Neural progenitor cell (in vitro differentiated cells): ENCODE results near the gene PRSS27. TPM values are rescaled to one million over a fixed set of nuclear protein-coding genes. Genes with fewer than 3 reads are reported as not detected.
"Not testable (repeated sequence)": the region's sequence is repeated elsewhere in the genome, so short reads cannot be mapped to it uniquely, and the experiment has no call there.

ENCODE experiments used
- DNase-seq: peaks from one replicate; pipeline ENCODE4 v3.0.0-alpha.2; 2016; ENCODE audit warnings: low spot score
- H2AFZ ChIP-seq: fragments of 200-600 bp; sonication (generic); replicated peaks from 2 replicates; pipeline ENCODE4 v1.6.1; 2016; ENCODE audit warnings: antibody characterized with exemption
- H3F3A ChIP-seq: fragments of 200-600 bp; sonication (generic); 2 replicates; pipeline ENCODE4 v1.6.1; 2016; ENCODE audit warnings: antibody characterized with exemption, low read depth
- H3K27ac ChIP-seq: fragments of 200-600 bp; sonication (generic); 2 replicates; pipeline ENCODE4 v1.5.1; 2016; ENCODE audit warnings: mild to moderate bottlenecking
- H3K27me3 ChIP-seq: fragments of 200-600 bp; sonication (generic); 2 replicates; pipeline ENCODE4 v1.6.1; 2016; ENCODE audit warnings: mild to moderate bottlenecking, moderate library complexity
- H3K36me3 ChIP-seq: fragments of 200-600 bp; sonication (generic); 2 replicates; pipeline ENCODE4 v1.5.1; 2016
- H3K4me1 ChIP-seq: fragments of 200-600 bp; sonication (generic); 2 replicates; pipeline ENCODE4 v1.6.1; 2016; ENCODE audit warnings: mixed run types
- H3K4me2 ChIP-seq: fragments of 200-600 bp; sonication (generic); 2 replicates; pipeline ENCODE4 v1.6.1; 2016
- H3K4me3 ChIP-seq: fragments of 200-600 bp; sonication (generic); 2 replicates; pipeline ENCODE4 v1.5.1; 2016
- H3K79me2 ChIP-seq: fragments of 200-600 bp; sonication (generic); 2 replicates; pipeline ENCODE4 v1.6.1; 2016; ENCODE audit warnings: low read depth
- H3K9ac ChIP-seq: fragments of 200-600 bp; sonication (generic); 2 replicates; pipeline ENCODE4 v1.6.1; 2016
- H3K9me3 ChIP-seq: fragments of 200-600 bp; sonication (generic); 2 replicates; pipeline ENCODE4 v1.5.1; 2016; ENCODE audit warnings: low read depth
- H4K20me1 ChIP-seq: fragments of 200-600 bp; sonication (generic); 2 replicates; pipeline ENCODE4 v1.6.1; 2016; ENCODE audit warnings: low read depth
- H3K27ac Mint-ChIP-seq: 3 replicates; pipeline ENCODE4 v1.8.0; 2021; ENCODE audit warnings: mixed read lengths
- H3K27me3 Mint-ChIP-seq: 2 replicates; pipeline ENCODE4 v1.8.0; 2022; ENCODE audit warnings: low read depth, mild to moderate bottlenecking, inconsistent platforms, moderate library complexity, mixed read lengths; ENCODE audit not compliant: insufficient read depth
- H3K36me3 Mint-ChIP-seq: 3 replicates; pipeline ENCODE4 v1.8.0; 2021; ENCODE audit warnings: mixed read lengths
- H3K4me1 Mint-ChIP-seq: 3 replicates; pipeline ENCODE4 v1.8.0; 2021; ENCODE audit warnings: mixed read lengths
- H3K4me3 Mint-ChIP-seq: 3 replicates; pipeline ENCODE4 v1.8.0; 2021; ENCODE audit warnings: mild to moderate bottlenecking, moderate library complexity, mixed read lengths
- H3K9me3 Mint-ChIP-seq: 3 replicates; pipeline ENCODE4 v1.8.0; 2020; ENCODE audit warnings: mixed read lengths
- CTCF ChIP-seq: fragments of 200-600 bp; sonication (generic); IDR thresholded peaks from 2 replicates; pipeline ENCODE4 v1.5.1; 2017; ENCODE audit warnings: antibody characterized with exemption, mild to moderate bottlenecking
- EZH2 ChIP-seq: fragments of 200-600 bp; sonication (generic); IDR thresholded peaks from 2 replicates; pipeline ENCODE4 v1.6.1; 2017; ENCODE audit warnings: antibody characterized with exemption, mild to moderate bottlenecking, moderate library complexity
- EZH2phosphoT487 ChIP-seq: fragments of 200-600 bp; sonication (generic); IDR thresholded peaks from 2 replicates; pipeline ENCODE4 v1.6.1; 2017; ENCODE audit warnings: antibody characterized with exemption
- total RNA-seq: library from RNA; depleted of rRNA; stranded (reverse); fragments of >200 nt; gene quantifications from 2 replicates; pipeline ENCODE4 v1.2.3, GENCODE V29; 2015; ENCODE audit warnings: low replicate concordance

Gene PRSS27
- total RNA-seq, 1 donor from 2014 or later, result 1.8 TPM

GRCh38 chr16:2697401-2697948 lies 22.5 kb downstream of the PRSS27 start:
- no peak overlapping the region for H3K9ac ChIP-seq
- TF ChIP-seq EZH2phosphoT487, result no peak
- TF ChIP-seq EZH2, result no peak
- no peak for TF ChIP-seq CTCF
- peaks cover 5% of the 10 kb centered on the region for H4K20me1 ChIP-seq
- H3K27me3 ChIP-seq, result no peaks in the 10 kb centered on the region
- Mint-ChIP-seq H3K4me3 (no peak overlapping the region), H3K27me3 (peaks cover 3% of the 10 kb centered on the region), H3K4me1 (peaks cover 9% of the 10 kb centered on the region), H3K36me3 (peaks cover 2% of the 10 kb centered on the region), H3K27ac (no peak overlapping the region), H3K9me3 (no peaks in the 10 kb centered on the region)
- H2AFZ ChIP-seq, result no peak overlapping the region
- no peaks in the 10 kb centered on the region for H3K9me3 ChIP-seq
- H3K4me1 ChIP-seq, result peaks cover 11% of the 10 kb centered on the region
- no peak for DNase-seq
- H3F3A ChIP-seq, result no peaks in the 10 kb centered on the region
- H3K79me2 ChIP-seq, result peaks cover 11% of the 10 kb centered on the region
- no peak overlapping the region for H3K27ac ChIP-seq
- H3K4me3 ChIP-seq, result no peak overlapping the region
- H3K4me2 ChIP-seq, result no peak overlapping the region
- no peaks in the 10 kb centered on the region for H3K36me3 ChIP-seq

- not testable (repeated sequence) for H3K9ac ChIP-seq, H3F3A ChIP-seq, H3K4me3 Mint-ChIP-seq, DNase-seq, H3K27me3 ChIP-seq, H4K20me1 ChIP-seq, H3K36me3 ChIP-seq, H2AFZ ChIP-seq, H3K27ac ChIP-seq, H3K9me3 Mint-ChIP-seq, H3K4me3 ChIP-seq, H3K27me3 Mint-ChIP-seq, H3K9me3 ChIP-seq, H3K4me2 ChIP-seq, H3K36me3 Mint-ChIP-seq, H3K27ac Mint-ChIP-seq
- peaks cover 11% of the 10 kb centered on the region for H3K4me1 Mint-ChIP-seq
- Histone ChIP-seq H3K4me1 (peaks cover 16% of the 10 kb centered on the region), H3K79me2 (peaks cover 17% of the 10 kb centered on the region)
Observed at GRCh38 chr16:2696601-2697250, 23.3 kb downstream of the PRSS27 start.

- TF ChIP-seq EZH2 (no peak), EZH2phosphoT487 (no peak), CTCF (no peak)
- no peak overlapping the region for H3K4me3 Mint-ChIP-seq
- Histone ChIP-seq H3K4me1 (peaks cover 16% of the 10 kb centered on the region), H3K4me2 (peak overlapping the region; percentile 2), H4K20me1 (peaks cover 12% of the 10 kb centered on the region), H3K27ac (peak overlapping the region; percentile 69), H3K36me3 (no peaks in the 10 kb centered on the region), H3K9me3 (no peaks in the 10 kb centered on the region), H2AFZ (no peak overlapping the region), H3K4me3 (no peak overlapping the region), H3K9ac (peak overlapping the region; percentile 3), H3K79me2 (peaks cover 33% of the 10 kb centered on the region), H3F3A (no peaks in the 10 kb centered on the region), H3K27me3 (no peaks in the 10 kb centered on the region)
- H3K9me3 Mint-ChIP-seq, result no peaks in the 10 kb centered on the region
- H3K36me3 Mint-ChIP-seq, result peaks cover 2% of the 10 kb centered on the region
- H3K27ac Mint-ChIP-seq, result peak overlapping the region; percentile 89
- peaks cover 11% of the 10 kb centered on the region for H3K4me1 Mint-ChIP-seq
- DNase-seq, result peak; percentile 77
- H3K27me3 Mint-ChIP-seq, result peaks cover 3% of the 10 kb centered on the region
Observed at GRCh38 chr16:2692948-2693651, 26.9 kb downstream of the PRSS27 start.
